NOMO-1 (cell line): Measurements from ENCODE around the gene EXD3.

Experiments
- DNase-seq, 2 experiments: peaks; one replicate each; lab custom pipeline; 2025; ENCODE audit not compliant: unreplicated experiment in 2 of 2; lab: John Stamatoyannopoulos, UW

The EXD3 gene

GRCh38 chr9:137321726-137322361 lies 101.1 kb downstream of the EXD3 start:
- no peak for DNase-seq

GRCh38 chr9:137320555-137321384 lies 102.2 kb downstream of the EXD3 start:
- DNase-seq = peak; percentile 33 to 71

- no peak for DNase-seq
Measured at GRCh38 chr9:137319739-137320551, 103.0 kb downstream of the EXD3 start.

DNA sequence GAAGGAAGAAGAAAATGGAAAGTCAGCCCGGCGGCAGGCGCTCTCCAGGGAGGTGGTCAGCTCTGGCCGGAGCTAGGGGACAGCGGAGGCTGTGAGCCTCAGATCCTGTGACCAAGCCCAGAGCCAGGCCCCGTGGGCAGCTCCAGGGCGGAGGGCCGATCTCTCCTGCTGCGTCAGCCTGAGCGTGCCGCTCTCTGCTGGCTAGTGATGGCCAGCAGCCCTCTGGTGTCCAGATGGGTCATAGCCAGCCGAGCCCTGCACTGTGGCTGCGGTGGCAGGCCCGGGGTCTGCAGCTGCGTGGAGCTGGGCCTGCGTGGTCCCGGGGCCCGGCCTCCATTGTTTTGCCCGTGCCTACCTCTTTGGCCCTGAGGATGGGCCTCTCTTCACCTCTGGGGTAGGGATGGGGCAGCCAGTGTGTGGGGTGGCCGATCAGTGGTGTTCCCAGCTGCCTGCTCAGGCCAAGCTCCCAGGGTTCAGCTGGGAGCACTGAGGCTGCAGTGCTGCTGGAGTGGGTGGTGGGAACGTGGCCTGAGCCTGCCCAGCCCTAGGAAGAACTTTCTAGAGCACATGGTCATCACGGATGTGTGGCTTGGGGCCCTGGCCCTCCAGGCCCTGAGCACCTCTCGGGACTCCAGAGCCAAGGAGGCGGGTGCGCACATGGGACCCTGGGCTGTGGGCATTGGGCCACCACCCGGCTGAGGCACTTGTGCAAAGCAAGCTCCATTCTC lies 103.8 kb downstream of the EXD3 start:
- no peak for DNase-seq

DNA sequence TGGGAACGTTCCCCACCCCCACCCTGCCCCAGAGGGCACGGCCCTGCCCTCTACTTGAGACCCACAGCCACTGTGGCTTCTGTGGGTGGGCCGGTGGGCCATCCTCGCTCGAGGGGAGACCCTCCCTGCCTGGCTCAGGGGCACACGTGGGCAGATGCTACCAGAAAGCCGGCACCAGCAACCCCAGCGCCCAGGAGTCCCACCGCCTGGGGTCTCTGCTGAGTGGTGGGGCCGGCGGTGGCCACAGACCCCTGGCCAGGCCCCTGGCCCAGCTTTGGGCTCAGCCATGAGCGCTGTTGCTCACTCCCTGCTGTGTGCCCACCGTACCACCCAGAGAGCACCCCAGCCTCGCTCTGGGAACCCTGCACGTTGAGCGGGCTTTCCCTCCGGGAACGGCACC lies 104.4 kb downstream of the EXD3 start:
- no peak for DNase-seq

GRCh38 chr9:137317718-137318511 lies 105.0 kb downstream of the EXD3 start:
- no peak for DNase-seq

GRCh38 chr9:137317021-137317717 lies 105.8 kb downstream of the EXD3 start:
- no peak for DNase-seq

- DNase-seq = no peak
Measured at GRCh38 chr9:137316012-137316981, 106.7 kb downstream of the EXD3 start.

GRCh38 chr9:137315581-137316011 lies 107.4 kb downstream of the EXD3 start:
- DNase-seq = no peak

- DNase-seq = no peak
Measured at GRCh38 chr9:137314561-137315560, 108.1 kb downstream of the EXD3 start.

DNA sequence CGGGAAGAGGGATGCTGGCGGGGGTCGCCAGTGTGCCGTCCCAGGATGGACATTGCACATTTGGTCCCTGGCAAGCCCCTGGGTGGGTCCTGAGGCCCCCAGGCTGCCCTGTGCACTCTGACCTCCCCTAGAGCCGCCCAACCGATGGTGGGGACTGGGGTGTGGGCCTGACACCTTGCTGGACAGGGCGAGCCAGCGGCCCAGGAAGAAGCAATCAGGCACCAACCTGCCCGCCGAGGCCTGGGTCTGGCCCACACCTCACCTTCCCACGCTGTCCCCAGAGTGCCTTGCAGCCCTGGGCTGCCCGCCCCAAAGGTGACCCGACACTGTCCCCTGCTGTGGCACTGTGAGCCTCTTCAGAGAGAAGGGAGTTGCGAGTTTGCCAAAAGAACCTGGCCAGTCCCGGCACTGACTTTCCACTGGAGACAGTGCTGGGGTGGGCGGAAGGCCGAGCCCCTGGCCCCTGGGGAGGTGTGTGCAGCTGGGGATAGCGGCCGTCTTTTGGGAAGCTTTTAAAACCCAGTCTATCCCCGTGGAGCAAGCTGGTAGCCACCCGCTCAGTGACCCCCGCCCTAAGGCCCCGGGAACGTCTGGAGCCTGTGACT lies 108.9 kb downstream of the EXD3 start:
- no peak for DNase-seq

GRCh38 chr9:137313326-137313936 lies 109.5 kb downstream of the EXD3 start:
- no peak for DNase-seq

GRCh38 chr9:137312852-137313325 lies 110.1 kb downstream of the EXD3 start:
- no peak for DNase-seq

DNA sequence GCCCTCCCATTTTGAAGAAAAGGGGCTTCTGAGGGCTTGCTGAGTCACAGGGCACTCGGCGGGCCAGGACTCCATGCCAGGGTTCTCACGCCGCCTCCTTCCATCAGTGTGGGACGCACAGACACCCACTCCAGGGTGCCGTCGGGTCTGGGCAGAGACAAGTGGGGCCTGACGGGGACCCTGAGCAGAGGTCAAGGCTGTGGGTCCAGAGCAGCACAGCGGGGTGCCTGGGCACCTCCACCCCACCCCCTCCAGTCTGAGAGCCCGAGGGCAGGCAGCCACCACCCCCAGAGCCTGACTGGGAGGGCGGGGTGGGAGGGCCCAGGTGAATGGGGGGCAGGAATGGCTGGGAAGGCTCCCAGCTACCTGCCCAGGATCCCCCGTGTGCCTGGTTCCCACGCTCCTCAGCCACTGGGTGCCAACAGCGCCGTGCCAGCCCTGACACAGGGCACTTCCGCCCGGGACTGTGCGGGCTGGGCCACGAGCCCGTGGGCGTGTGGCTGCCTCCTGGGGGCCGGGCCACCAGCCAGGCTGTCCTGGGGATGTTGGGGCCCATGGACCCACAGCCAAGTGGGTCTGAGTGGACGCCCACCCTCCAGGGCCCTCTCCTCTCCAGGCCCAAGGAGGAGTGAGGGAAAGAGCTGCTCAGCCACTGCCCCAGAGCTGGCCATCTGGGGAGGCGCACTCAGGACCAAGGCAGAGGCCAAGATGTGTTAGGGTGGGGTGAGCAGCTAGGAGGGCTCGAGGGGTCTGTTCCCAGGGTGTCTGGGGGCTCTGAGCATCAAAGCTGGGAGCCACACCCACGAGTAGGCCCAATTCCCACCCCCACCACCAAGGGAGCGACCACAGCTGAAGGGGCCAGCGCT lies 110.7 kb downstream of the EXD3 start:
- no peak for DNase-seq
